Uterus (tissue), 4 donors: ENCODE measurements around the gene NLGN1. TPM values are rescaled to one million over a fixed set of nuclear protein-coding genes. Genes with fewer than 3 reads are reported as not detected.

Experiments
- DNase-seq, 2 donors: peaks; one replicate each; pipeline ENCODE4 v3.0.0-alpha.2; 2019 to 2020
- H3K27ac ChIP-seq, 2 donors: fragments of 200-600 bp; sonication (generic); 1 replicate in 1 of 2; 2 replicates in 1 of 2; pipeline ENCODE4 v1.5.1; 2016 to 2018
- H3K27me3 ChIP-seq, 2 donors: fragments of 200-600 bp; sonication (generic); one replicate each; pipeline ENCODE4 v1.5.1; 2018 to 2019; ENCODE audit warnings: control low read depth in 1 of 2
- H3K36me3 ChIP-seq, 2 donors: fragments of 200-600 bp; sonication (generic); one replicate each; pipeline ENCODE4 v1.5.1; 2019; ENCODE audit warnings: control low read depth in 1 of 2
- H3K4me1 ChIP-seq, 2 donors: fragments of 200-600 bp; sonication (generic); one replicate each; pipeline ENCODE4 v1.5.1; 2018 to 2019; ENCODE audit warnings: control low read depth in 1 of 2
- H3K4me3 ChIP-seq, 2 donors: fragments of 200-600 bp; sonication (generic); 1 replicate in 1 of 2; 2 replicates in 1 of 2; pipeline ENCODE4 v1.5.1; 2018 to 2019; ENCODE audit warnings: mild to moderate bottlenecking in 1 of 2
- H3K9me3 ChIP-seq, 2 donors: fragments of 200-600 bp; sonication (generic); one replicate each; pipeline ENCODE4 v1.5.1; 2019; ENCODE audit warnings: control low read depth in 1 of 2
- CTCF ChIP-seq, 4 experiments: fragments of 200-600 bp in 2 of 4; fragments of 450-650 bp in 2 of 4; sonication (generic) in 2 of 4; IDR thresholded peaks; one replicate each; pipeline ENCODE4 v1.5.1; 2016 to 2019; ENCODE audit warnings: antibody characterized with exemption in 4 of 4, mild to moderate bottlenecking in 2 of 4, moderate library complexity in 1 of 4
- POLR2A ChIP-seq, 2 donors: fragments of 450-650 bp; IDR thresholded peaks; one replicate each; pipeline ENCODE4 v1.6.1; 2016; ENCODE audit warnings: antibody characterized with exemption in 2 of 2, mild to moderate bottlenecking in 1 of 2, moderate library complexity in 1 of 2
- intact Hi-C: fragments of 100-400 bp; cut with DNase I; formaldehyde crosslinking; loops from one replicate; pipeline ENCODE4 v1.15.1; 2023; ENCODE audit warnings: low total_unique reads
- total RNA-seq, 4 donors: library from RNA; depleted of rRNA in 3 of 4; stranded (reverse); fragments of >200 nt in 3 of 4; gene quantifications; one replicate each; pipeline versions ENCODE4 v1.1.0 to v1.2.4, GENCODE V29; 2014 to 2023
- donor health status: DM: yes; HTN: yes; CAD: no.

Gene NLGN1
- total RNA-seq, 4 donors from 2014 or later = 3.6 to 44.8 (median 9.8) TPM

GRCh38 chr3:173552526-173552925 is 155.0 kb downstream of the NLGN1 start:
- H3K27me3 ChIP-seq = no peaks in the 10 kb centered on the region
- no peak for DNase-seq
- no peaks in the 10 kb centered on the region for H3K9me3 ChIP-seq
- intact Hi-C loops = no loop called here
- H3K36me3 ChIP-seq = no peaks in the 10 kb centered on the region
- H3K27ac ChIP-seq = no peak overlapping the region
- H3K4me1 ChIP-seq = no peaks in the 10 kb centered on the region
- H3K4me3 ChIP-seq = no peak overlapping the region
- TF ChIP-seq CTCF (IDR thresholded peaks at IDR 0.05) (no peak), POLR2A (IDR thresholded peaks at IDR 0.05) (no peak)

- Histone ChIP-seq H3K4me3 (no peak overlapping the region), H3K4me1 (no peaks in the 10 kb centered on the region), H3K36me3 (no peaks in the 10 kb centered on the region), H3K27ac (no peak overlapping the region), H3K9me3 (no peaks in the 10 kb centered on the region), H3K27me3 (no peaks in the 10 kb centered on the region)
- intact Hi-C loops = no loop called here
- TF ChIP-seq CTCF (IDR thresholded peaks at IDR 0.05) (peak; percentile 34 to 58 (median 42)), POLR2A (IDR thresholded peaks at IDR 0.05) (no peak)
- DNase-seq = no peak
Observed at GRCh38 chr3:173553635-173554280, 156.2 kb downstream of the NLGN1 start.

GRCh38 chr3:173556546-173556945 is 159.0 kb downstream of the NLGN1 start:
- no peak for TF ChIP-seq POLR2A (IDR thresholded peaks at IDR 0.05)
- TF ChIP-seq CTCF (IDR thresholded peaks at IDR 0.05) = no peak
- intact Hi-C loops = no loop called here
- Histone ChIP-seq H3K27ac (no peak overlapping the region), H3K36me3 (no peaks in the 10 kb centered on the region), H3K4me3 (no peak overlapping the region), H3K4me1 (no peaks in the 10 kb centered on the region), H3K9me3 (no peaks in the 10 kb centered on the region), H3K27me3 (no peaks in the 10 kb centered on the region)
- no peak for DNase-seq

GRCh38 chr3:173567997-173568396 is 170.5 kb downstream of the NLGN1 start:
- Histone ChIP-seq H3K27me3 (no peaks in the 10 kb centered on the region), H3K27ac (no peak overlapping the region), H3K4me1 (no peaks in the 10 kb centered on the region), H3K4me3 (no peak overlapping the region), H3K9me3 (no peaks in the 10 kb centered on the region), H3K36me3 (no peaks in the 10 kb centered on the region)
- TF ChIP-seq POLR2A (IDR thresholded peaks at IDR 0.05) = no peak
- TF ChIP-seq CTCF (IDR thresholded peaks at IDR 0.05) = no peak
- no peak for DNase-seq
- intact Hi-C loops = no loop called here

- H3K4me3 ChIP-seq = no peak overlapping the region
- H3K9me3 ChIP-seq = no peaks in the 10 kb centered on the region
- H3K4me1 ChIP-seq = no peaks in the 10 kb centered on the region
- H3K27me3 ChIP-seq = no peaks in the 10 kb centered on the region
- intact Hi-C loops = no loop called here
- no peak for DNase-seq
- TF ChIP-seq CTCF (IDR thresholded peaks at IDR 0.05) (no peak), POLR2A (IDR thresholded peaks at IDR 0.05) (no peak)
- no peak overlapping the region for H3K27ac ChIP-seq
- no peaks in the 10 kb centered on the region for H3K36me3 ChIP-seq
Observed at GRCh38 chr3:173568623-173569022, 171.1 kb downstream of the NLGN1 start.
